A549 (cell line): ENCODE data around the gene PIEZO2.

Source experiments
- BHLHE40 ChIP-seq: IDR thresholded peaks from 2 replicates; pipeline ENCODE4 v1.6.1; 2012; ENCODE audit warnings: low read depth, low read length, inconsistent platforms
- CEBPB ChIP-seq, 2 experiments: fragments of >200 bp in 1 of 2; sonication (Bioruptor Twin) in 1 of 2; formaldehyde crosslinking in 1 of 2; IDR thresholded peaks; 2 replicates each; pipeline ENCODE4 v1.6.1; 2012 to 2016
- EP300 ChIP-seq, 2 experiments: fragments of >200 bp; sonication (Bioruptor Twin); formaldehyde crosslinking; IDR thresholded peaks; 2 replicates in 1 of 2; 3 replicates in 1 of 2; pipeline ENCODE4 v1.6.1; 2016 to 2017
- HEYL ChIP-seq: fragments of 250-450 bp; sonication (Bioruptor Pico); IDR thresholded peaks from 2 replicates; pipeline ENCODE4 v1.8.0; 2021; ENCODE audit warnings: mild to moderate bottlenecking, moderate library complexity
- KDM1A ChIP-seq: fragments of 200-600 bp; sonication (generic); IDR thresholded peaks from 2 replicates; pipeline ENCODE4 v1.6.1; 2016; ENCODE audit warnings: low read depth, mild to moderate bottlenecking
- MAFK ChIP-seq: fragments of 450-650 bp; IDR thresholded peaks from 2 replicates; pipeline ENCODE4 v1.6.1; 2014; ENCODE audit not compliant: partially characterized antibody
- NFE2L2 ChIP-seq: fragments of 150-350 bp; conservative IDR thresholded peaks from 2 replicates; pipeline ENCODE4 v1.6.1; 2014; ENCODE audit warnings: low read length
- PHF8 ChIP-seq: fragments of 200-600 bp; sonication (generic); IDR thresholded peaks from 2 replicates; pipeline ENCODE4 v1.6.1; 2016; ENCODE audit warnings: low read depth, mild to moderate bottlenecking, antibody characterized with exemption, moderate library complexity, borderline replicate concordance
- POLR2A ChIP-seq: IDR thresholded peaks from 2 replicates; pipeline ENCODE4 v1.6.1; 2012; ENCODE audit warnings: mild to moderate bottlenecking, low read length
- RFX5 ChIP-seq: fragments of 450-650 bp; IDR thresholded peaks from 2 replicates; pipeline ENCODE4 v1.7.1; 2014; ENCODE audit warnings: antibody characterized with exemption, mild to moderate bottlenecking, moderate library complexity
- SMC3 ChIP-seq: fragments of >200 bp; sonication (Bioruptor Twin); formaldehyde crosslinking; IDR thresholded peaks from 3 replicates; pipeline ENCODE4 v1.6.1; 2018; ENCODE audit warnings: inconsistent platforms
- ZFP36 ChIP-seq: fragments of 450-650 bp; IDR thresholded peaks from 2 replicates; pipeline ENCODE4 v1.6.1; 2014; ENCODE audit warnings: borderline replicate concordance; ENCODE audit not compliant: partially characterized antibody

DNA sequence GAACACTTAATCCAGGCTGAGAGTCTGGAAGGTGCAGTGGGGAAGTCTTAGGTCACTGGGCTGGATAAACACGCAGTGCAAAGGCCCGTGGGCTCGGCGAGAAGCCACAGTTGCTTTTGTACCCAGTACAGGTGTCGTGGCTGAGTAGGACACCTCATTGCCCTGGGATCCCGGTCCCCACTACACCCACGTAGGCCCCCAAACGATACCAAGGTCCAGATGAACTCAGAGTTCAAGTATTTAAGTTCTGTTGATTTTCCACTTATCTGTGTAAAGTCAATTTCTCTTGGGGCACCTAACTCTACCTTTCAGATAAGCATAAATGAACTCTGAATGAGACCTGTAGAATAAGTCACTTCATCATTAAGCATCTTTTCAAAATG lies 302.0 kb downstream of the PIEZO2 start:
- TF ChIP-seq MAFK (no peak), POLR2A (no peak), ZFP36 (no peak), KDM1A (no peak), SMC3 (no peak), RFX5 (no peak), PHF8 (no peak), CEBPB (IDR thresholded peaks at IDR 0.05) (no peak), EP300 (IDR thresholded peaks at IDR 0.05) (no peak), BHLHE40 (no peak), NFE2L2 (no peak), HEYL (CRISPR knock-in tag) (no peak)
